Measurements from ENCODE around the gene ACAP1. TPM values are rescaled to one million over a fixed set of nuclear protein-coding genes. Genes with fewer than 3 reads are reported as not detected.
A peak's percentile ranks its signal among the peaks of the same experiment; 100 is the strongest.

Gene ACAP1
- total RNA-seq, 1 donor from 2014 or later = 3.6 TPM

DNA sequence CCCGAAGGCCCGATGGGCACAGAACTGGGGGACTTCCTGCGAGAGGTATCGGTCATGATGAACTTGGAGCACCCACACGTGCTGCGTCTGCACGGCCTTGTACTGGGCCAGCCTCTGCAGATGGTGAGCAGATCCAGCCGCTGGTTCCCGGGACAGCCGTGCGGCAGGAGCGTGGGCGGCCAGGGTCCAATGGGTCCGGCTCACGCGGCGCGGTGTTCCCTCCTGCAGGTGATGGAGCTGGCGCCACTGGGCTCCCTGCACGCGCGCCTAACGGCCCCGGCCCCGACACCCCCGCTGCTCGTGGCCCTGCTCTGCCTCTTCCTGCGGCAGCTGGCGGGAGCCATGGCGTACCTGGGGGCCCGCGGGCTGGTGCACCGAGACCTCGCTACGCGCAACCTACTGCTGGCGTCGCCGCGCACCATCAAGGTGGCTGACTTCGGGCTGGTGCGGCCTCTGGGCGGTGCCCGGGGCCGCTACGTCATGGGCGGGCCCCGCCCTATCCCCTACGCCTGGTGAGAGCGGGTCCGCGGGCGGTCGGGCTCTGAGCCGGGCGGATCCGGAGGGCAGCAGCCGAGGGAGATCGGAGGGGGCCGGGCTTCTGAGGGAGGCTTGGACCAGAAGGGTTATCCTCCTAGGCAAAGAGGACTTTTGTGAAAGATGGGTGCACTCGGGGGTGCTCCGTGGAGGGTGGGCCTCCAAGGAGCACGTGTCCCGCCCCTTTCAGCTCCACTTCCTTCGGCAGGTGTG lies 47.6 kb downstream of the ACAP1 start:
- peak overlapping the region; percentile 28 for H3K4me3 ChIP-seq (ENCODE audit: low read depth, low read length)
- no peak for DNase-seq (ENCODE audit: low read depth)
- TF ChIP-seq, protein P1, sequence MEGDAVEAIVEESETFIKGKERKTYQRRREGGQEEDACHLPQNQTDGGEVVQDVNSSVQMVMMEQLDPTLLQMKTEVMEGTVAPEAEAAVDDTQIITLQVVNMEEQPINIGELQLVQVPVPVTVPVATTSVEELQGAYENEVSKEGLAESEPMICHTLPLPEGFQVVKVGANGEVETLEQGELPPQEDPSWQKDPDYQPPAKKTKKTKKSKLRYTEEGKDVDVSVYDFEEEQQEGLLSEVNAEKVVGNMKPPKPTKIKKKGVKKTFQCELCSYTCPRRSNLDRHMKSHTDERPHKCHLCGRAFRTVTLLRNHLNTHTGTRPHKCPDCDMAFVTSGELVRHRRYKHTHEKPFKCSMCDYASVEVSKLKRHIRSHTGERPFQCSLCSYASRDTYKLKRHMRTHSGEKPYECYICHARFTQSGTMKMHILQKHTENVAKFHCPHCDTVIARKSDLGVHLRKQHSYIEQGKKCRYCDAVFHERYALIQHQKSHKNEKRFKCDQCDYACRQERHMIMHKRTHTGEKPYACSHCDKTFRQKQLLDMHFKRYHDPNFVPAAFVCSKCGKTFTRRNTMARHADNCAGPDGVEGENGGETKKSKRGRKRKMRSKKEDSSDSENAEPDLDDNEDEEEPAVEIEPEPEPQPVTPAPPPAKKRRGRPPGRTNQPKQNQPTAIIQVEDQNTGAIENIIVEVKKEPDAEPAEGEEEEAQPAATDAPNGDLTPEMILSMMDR (IDR thresholded peaks at IDR 0.05; ENCODE audit: insufficient read depth, low read length, poor library complexity, severe bottlenecking) = no peak

DNA sequence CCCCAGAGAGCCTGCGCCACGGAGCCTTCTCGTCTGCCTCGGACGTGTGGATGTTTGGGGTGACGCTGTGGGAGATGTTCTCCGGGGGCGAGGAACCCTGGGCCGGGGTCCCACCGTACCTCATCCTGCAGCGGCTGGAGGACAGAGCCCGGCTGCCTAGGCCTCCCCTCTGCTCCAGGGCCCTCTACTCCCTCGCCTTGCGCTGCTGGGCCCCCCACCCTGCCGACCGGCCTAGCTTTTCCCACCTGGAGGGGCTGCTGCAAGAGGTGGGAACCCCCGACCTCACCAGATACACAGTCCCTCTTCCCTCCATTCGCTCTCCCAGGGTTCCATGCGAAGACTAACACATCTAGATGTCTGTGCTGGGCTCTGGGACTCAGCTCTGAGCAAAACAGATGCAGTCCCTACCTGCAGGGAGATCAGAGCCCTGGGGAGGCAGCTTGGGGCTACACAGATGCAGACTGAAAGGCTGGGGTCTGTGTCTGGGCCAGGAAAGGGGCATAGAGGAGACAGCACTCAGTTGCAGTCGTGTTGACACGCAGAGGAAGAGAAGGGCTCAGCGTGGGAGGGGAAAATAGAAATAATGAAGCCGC lies 48.3 kb downstream of the ACAP1 start:
- no peaks in the 10 kb centered on the region for H3K36me3 ChIP-seq (ENCODE audit: control insufficient read depth, insufficient read depth, low read length)
- no peaks in the 10 kb centered on the region for H3K27me3 ChIP-seq (ENCODE audit: control insufficient read depth, insufficient read depth, low read length)
- TF ChIP-seq, protein P1 (IDR thresholded peaks at IDR 0.05; ENCODE audit: insufficient read depth, low read length, poor library complexity, severe bottlenecking) = no peak
- no peak for DNase-seq (ENCODE audit: low read depth)
- peak overlapping the region; percentile 28 for H3K4me3 ChIP-seq (ENCODE audit: low read depth, low read length)

More for the DNA sequence above, 47.6 kb downstream of the ACAP1 start:
- no peaks in the 10 kb centered on the region for H3K27me3 ChIP-seq (ENCODE audit: control insufficient read depth, insufficient read depth, low read length)
- H3K36me3 ChIP-seq (ENCODE audit: control insufficient read depth, insufficient read depth, low read length) = no peaks in the 10 kb centered on the region

DNA sequence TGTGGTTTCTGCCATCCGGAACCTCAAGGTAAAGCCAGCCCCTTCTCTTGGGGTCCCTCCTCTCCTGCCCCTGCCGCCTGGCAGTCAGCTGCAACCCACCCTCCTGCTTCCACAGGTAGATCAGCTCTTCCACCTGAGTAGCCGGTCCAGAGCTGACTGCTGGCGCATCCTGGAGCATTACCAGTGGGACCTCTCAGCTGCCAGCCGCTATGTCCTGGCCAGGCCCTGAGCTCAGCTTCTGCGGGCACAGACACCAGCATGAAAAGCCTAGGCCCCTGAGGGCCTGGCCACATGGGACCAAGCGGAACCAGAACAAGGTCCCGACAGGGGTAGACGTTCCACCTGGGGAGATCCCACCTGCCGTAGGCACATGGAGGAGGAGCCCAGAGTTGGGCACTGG lies 52.5 kb downstream of the ACAP1 start:
- Histone ChIP-seq H3K27me3 (ENCODE audit: control insufficient read depth, insufficient read depth, low read length) (no peaks in the 10 kb centered on the region), H3K36me3 (ENCODE audit: control insufficient read depth, insufficient read depth, low read length) (peaks cover 1% of the 10 kb centered on the region), H3K4me3 (ENCODE audit: low read depth, low read length) (no peak overlapping the region)
- no peak for DNase-seq (ENCODE audit: low read depth)
- TF ChIP-seq, protein P1 (IDR thresholded peaks at IDR 0.05; ENCODE audit: insufficient read depth, low read length, poor library complexity, severe bottlenecking) = no peak

DNA sequence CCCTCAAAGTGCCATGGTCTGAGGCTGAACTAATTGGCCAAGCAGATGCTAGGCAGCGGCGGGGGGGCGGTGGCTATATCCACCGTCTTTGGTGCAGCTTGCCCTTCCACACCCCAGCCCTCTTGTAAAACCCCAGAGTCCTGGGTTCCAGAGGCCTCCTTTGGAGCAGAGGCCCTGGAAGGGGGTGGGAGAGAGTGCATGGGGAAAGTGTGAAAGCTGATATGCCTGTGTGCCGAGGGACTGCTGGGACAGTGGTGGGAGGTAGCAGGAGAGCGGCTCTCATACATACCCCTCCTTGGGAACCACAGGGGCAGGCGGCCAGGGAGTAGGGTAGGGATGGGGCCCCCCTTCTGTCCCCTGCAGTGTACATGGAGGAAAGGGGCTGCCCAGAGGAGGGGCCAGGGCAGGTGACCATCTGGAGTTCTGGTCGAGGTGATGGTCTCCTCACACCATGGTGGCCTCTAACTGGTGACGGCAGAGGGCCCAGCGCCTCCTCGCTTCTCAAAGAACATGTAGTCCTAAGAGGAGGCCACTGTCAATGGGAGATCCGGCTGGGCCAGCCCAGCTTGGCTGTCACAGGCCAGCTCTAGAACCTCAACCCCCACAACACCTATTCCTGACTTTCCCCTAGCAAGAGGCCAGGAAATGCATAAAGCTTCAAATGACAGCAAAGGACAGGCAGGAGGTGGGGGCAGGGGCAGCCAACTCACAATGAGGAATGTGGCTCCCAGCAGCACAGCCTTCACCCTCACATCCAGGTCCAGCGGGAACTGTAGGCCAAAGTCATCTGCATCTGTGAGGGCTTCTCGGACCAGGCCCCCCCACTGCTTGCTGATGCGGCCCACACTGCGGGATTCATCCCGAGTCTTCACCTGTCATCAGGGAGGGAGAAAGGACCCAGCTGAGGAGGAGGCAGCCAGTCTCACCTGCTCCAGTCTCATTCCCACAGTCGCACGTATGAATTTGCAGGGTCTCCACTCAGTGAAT lies 53.9 kb downstream of the ACAP1 start:
- TF ChIP-seq, protein P1 (IDR thresholded peaks at IDR 0.05; ENCODE audit: insufficient read depth, low read length, poor library complexity, severe bottlenecking) = no peak
- Histone ChIP-seq H3K36me3 (ENCODE audit: control insufficient read depth, insufficient read depth, low read length) (peaks cover 1% of the 10 kb centered on the region), H3K4me3 (ENCODE audit: low read depth, low read length) (no peak overlapping the region), H3K27me3 (ENCODE audit: control insufficient read depth, insufficient read depth, low read length) (no peaks in the 10 kb centered on the region)
- no peak for DNase-seq (ENCODE audit: low read depth)

DNA sequence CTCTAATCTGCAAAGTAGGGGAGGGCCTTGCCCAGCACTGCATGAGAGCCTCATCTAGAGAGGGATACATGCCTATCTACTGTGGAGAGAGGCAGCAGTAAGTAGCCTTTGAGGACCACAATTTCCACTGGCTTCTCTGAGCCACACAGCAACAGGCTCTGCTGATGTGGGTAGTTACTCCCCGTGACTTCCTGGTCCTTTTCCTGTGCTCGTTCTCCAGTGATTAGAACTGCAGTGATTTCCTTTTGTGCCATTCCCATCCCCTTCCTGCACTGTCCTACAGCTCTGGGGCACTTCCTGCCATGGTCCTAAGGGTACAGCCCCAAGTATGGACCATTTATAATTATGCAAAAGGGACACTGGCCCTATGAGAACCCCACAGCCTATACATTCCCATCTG lies 55.0 kb downstream of the ACAP1 start:
- TF ChIP-seq, protein P1 (IDR thresholded peaks at IDR 0.05; ENCODE audit: insufficient read depth, low read length, poor library complexity, severe bottlenecking) = no peak
- DNase-seq (ENCODE audit: low read depth) = no peak
- Histone ChIP-seq H3K27me3 (ENCODE audit: control insufficient read depth, insufficient read depth, low read length) (no peaks in the 10 kb centered on the region), H3K4me3 (ENCODE audit: low read depth, low read length) (no peak overlapping the region), H3K36me3 (ENCODE audit: control insufficient read depth, insufficient read depth, low read length) (peaks cover 1% of the 10 kb centered on the region)

Data from kidney epithelial cell (primary cell).